ENCODE data around the gene RPLP1. TPM values are rescaled to one million over a fixed set of nuclear protein-coding genes. Genes with fewer than 3 reads are reported as not detected.

The RPLP1 gene
- total and polyA plus RNA-seq, 12 donors, result 1,068 to 2,100 (median 1,266) TPM

DNA sequence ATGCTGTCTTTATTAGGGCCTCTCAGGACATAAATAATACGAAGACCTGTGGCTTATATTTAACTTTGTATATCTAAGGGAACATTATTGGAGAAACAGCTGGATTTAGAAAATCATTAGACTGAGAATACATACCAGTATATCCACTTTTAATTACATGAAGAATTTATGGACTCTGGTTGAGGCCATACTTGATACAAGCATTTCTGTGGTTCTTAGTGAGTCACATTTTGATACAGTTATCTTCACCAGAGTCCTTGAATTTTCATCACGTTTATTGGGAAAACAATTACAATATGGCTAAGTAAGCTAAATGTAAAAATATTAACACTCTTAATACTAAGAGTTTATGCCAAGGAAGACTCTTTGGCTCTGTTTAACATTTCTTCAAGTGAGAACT, 28.6 kb upstream of the RPLP1 start:
- Histone ChIP-seq H3K4me1 (no peaks in the 10 kb centered on the region), H3K27me3 (no peaks in the 10 kb centered on the region), H3K4me3 (no peak overlapping the region), H3K9me3 (no peaks in the 10 kb centered on the region), H3K36me3 (peaks cover 0 to 64% (median 0%) of the 10 kb centered on the region in 9 donors), H3K27ac (no peak overlapping the region)
- TF ChIP-seq, protein P1, sequence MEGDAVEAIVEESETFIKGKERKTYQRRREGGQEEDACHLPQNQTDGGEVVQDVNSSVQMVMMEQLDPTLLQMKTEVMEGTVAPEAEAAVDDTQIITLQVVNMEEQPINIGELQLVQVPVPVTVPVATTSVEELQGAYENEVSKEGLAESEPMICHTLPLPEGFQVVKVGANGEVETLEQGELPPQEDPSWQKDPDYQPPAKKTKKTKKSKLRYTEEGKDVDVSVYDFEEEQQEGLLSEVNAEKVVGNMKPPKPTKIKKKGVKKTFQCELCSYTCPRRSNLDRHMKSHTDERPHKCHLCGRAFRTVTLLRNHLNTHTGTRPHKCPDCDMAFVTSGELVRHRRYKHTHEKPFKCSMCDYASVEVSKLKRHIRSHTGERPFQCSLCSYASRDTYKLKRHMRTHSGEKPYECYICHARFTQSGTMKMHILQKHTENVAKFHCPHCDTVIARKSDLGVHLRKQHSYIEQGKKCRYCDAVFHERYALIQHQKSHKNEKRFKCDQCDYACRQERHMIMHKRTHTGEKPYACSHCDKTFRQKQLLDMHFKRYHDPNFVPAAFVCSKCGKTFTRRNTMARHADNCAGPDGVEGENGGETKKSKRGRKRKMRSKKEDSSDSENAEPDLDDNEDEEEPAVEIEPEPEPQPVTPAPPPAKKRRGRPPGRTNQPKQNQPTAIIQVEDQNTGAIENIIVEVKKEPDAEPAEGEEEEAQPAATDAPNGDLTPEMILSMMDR (IDR thresholded peaks at IDR 0.05), result no peak
- DNase-seq, result no peak
- WGBS, 2 donors, result 89 to 93% methylated on average over 2 of the region's 2 CpGs
- intact Hi-C loops (cut with DNase I), result no loop called here
- ATAC-seq, result no peak

DNA sequence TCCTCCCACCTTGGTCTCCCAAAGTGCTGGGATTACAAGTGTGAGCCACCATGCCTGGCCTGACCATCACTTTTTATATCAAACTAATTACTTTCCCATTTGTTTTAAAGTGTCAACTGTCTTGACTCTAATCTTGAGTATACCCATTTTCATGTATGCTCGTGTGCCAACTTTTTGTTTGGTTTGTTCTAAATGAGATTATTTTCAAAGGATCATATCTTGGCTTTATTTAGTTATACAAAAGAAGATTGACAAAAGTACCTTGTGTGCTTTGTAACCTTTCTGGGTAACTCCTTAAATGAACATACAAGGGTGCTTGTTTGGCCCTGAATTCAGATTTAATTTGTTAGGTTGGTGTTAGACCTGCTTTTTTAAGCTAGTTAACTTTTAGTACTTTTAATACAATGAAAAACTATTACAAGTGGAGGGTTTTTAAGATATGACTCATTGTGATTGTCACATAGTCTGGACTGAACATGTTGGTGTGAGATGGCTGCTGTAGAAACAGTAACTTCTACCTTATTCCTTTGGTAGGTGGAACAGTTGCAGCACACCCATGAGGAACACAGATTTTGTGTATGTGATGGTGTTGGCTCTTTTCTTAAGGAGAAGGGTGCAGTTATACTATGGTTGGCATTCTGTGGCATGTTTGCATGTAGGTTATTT, 27.7 kb upstream of the RPLP1 start:
- no peaks in the 10 kb centered on the region for H3K9me3 ChIP-seq
- DNase-seq (no peak), ATAC-seq (no peak)
- TF ChIP-seq, protein P1 (IDR thresholded peaks at IDR 0.05), result no peak
- 96 to 98% methylated on average over 1 of the region's 1 CpG for WGBS, 2 donors
- H3K4me1 ChIP-seq, result no peaks in the 10 kb centered on the region
- peaks cover 0 to 68% (median 0%) of the 10 kb centered on the region in 9 donors for H3K36me3 ChIP-seq
- H3K27ac ChIP-seq, result no peak overlapping the region
- no peaks in the 10 kb centered on the region for H3K27me3 ChIP-seq
- H3K4me3 ChIP-seq, result no peak overlapping the region
- intact Hi-C loops (cut with DNase I), result no loop called here

DNA sequence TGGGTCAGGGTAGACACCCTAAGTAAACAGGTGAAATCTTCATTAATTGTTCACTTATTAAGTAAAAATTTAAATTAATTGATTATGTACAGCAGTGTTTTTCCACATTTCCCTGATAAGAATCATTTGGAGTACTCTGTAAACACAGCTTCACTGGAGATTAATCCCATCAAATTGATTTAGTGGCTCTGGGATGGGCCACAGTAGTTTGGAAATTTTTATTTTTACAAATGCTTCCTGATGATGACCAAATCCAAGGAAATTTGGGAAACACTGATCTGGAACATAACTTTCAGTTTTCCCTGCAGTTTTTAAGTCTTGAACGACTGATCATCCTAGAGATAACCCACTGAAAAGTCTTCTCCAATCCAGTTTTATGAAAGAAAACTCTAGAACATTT, 18.8 kb upstream of the RPLP1 start:
- DNase-seq (no peak), ATAC-seq (no peak)
- Histone ChIP-seq H3K4me1 (peaks cover 0 to 7% (median 0%) of the 10 kb centered on the region in 9 donors), H3K4me3 (no peak overlapping the region), H3K27ac (no peak overlapping the region), H3K36me3 (peaks cover 0 to 37% (median 0%) of the 10 kb centered on the region in 9 donors), H3K27me3 (no peaks in the 10 kb centered on the region), H3K9me3 (no peaks in the 10 kb centered on the region)
- intact Hi-C loops (cut with DNase I), result no loop called here
- TF ChIP-seq, protein P1 (IDR thresholded peaks at IDR 0.05), result no peak
- 97% methylated on average over 1 of the region's 1 CpG for WGBS, 2 donors

DNA sequence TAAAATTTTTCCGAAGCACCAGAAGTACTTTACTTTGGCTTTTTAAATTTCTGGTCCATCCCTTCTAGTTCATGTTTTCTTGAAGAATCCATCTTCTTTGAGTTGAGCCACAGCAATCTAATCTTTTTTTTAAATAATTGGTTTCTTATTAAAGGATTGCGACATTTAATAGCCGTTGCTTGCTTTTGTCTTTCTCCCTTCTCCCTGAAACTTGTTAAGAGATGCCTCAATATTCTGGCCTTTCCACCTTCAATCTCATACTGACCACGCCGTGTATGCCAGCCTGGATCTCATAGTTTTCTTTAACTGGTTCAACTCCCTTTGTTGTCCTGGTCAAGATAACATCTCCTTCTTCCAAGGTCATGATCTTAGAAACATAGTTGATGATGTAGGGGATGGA, 18.4 kb upstream of the RPLP1 start:
- no peaks in the 10 kb centered on the region for H3K27me3 ChIP-seq
- no peak overlapping the region for H3K4me3 ChIP-seq
- H3K9me3 ChIP-seq, result no peaks in the 10 kb centered on the region
- WGBS, 2 donors, result 97% methylated on average over 5 of the region's 5 CpGs
- no peak overlapping the region for H3K27ac ChIP-seq
- TF ChIP-seq, protein P1 (IDR thresholded peaks at IDR 0.05), result no peak
- no peak for DNase-seq
- H3K36me3 ChIP-seq, result peaks cover 0 to 33% (median 0%) of the 10 kb centered on the region in 9 donors
- intact Hi-C loops (cut with DNase I), result no loop called here
- peaks cover 0 to 7% (median 0%) of the 10 kb centered on the region in 9 donors for H3K4me1 ChIP-seq
- ATAC-seq, result no peak

Data from heart right ventricle (tissue), 16 donors.